CD8-positive, alpha-beta memory T cell (primary cell): Measurements from ENCODE around the gene MEIOSIN. TPM values are rescaled to one million over a fixed set of nuclear protein-coding genes. Genes with fewer than 3 reads are reported as not detected.

ENCODE experiments used
- CTCF ChIA-PET: fragments of 350-600 bp; sonication (Branson Sonifier 250); formaldehyde crosslinking; loops from one replicate; lab custom pipeline; 2021; ENCODE audit warnings: antibody characterized with exemption; lab: Charles Lee
- POLR2A ChIA-PET: fragments of 350-600 bp; sonication (Branson Sonifier 250); formaldehyde crosslinking; loops from one replicate; lab custom pipeline; 2021; ENCODE audit warnings: antibody characterized with exemption; lab: Charles Lee
- DNase-seq, 5 donors: peaks; one replicate each; pipeline versions ENCODE4 v3.0.0 to v3.0.0-alpha.2; 2020 to 2022; ENCODE audit warnings: mixed read lengths in 1 of 5
- H3K27ac ChIP-seq: one replicate; pipeline ENCODE4 v1.7.0; 2013; ENCODE audit warnings: low read depth, mild to moderate bottlenecking, low read length, moderate library complexity
- H3K27me3 ChIP-seq: 2 replicates; pipeline ENCODE4 v1.7.0; 2013; ENCODE audit warnings: low read length, mild to moderate bottlenecking; ENCODE audit not compliant: insufficient read depth, poor library complexity, severe bottlenecking
- H3K36me3 ChIP-seq: 2 replicates; pipeline ENCODE4 v1.7.0; 2013; ENCODE audit warnings: mild to moderate bottlenecking, low read length, moderate library complexity; ENCODE audit not compliant: insufficient read depth
- H3K4me1 ChIP-seq: 2 replicates; pipeline ENCODE4 v1.7.0; 2013; ENCODE audit warnings: mild to moderate bottlenecking, low read length, moderate library complexity; ENCODE audit not compliant: insufficient read depth
- H3K4me3 ChIP-seq: 2 replicates; pipeline ENCODE4 v1.7.0; 2013; ENCODE audit warnings: mild to moderate bottlenecking, low read length
- H3K9me3 ChIP-seq: 2 replicates; pipeline ENCODE4 v1.7.0; 2013; ENCODE audit warnings: mild to moderate bottlenecking, low read length
- H3K27ac Mint-ChIP-seq, 8 donors: one replicate each; pipeline ENCODE4 v1.8.0; 2020 to 2021; ENCODE audit warnings: mixed read lengths in 8 of 8, mild to moderate bottlenecking in 6 of 8, inconsistent platforms in 3 of 8, moderate library complexity in 3 of 8
- H3K27me3 Mint-ChIP-seq, 2 donors: one replicate each; pipeline ENCODE4 v1.8.0; 2020 to 2021; ENCODE audit warnings: mixed read lengths in 2 of 2, mild to moderate bottlenecking in 1 of 2, moderate library complexity in 1 of 2
- H3K36me3 Mint-ChIP-seq, 3 donors: one replicate each; pipeline ENCODE4 v1.8.0; 2020 to 2021; ENCODE audit warnings: mixed read lengths in 3 of 3, inconsistent platforms in 1 of 3, mild to moderate bottlenecking in 1 of 3
- H3K4me1 Mint-ChIP-seq, 3 donors: one replicate each; pipeline ENCODE4 v1.8.0; 2020 to 2021; ENCODE audit warnings: mixed read lengths in 3 of 3, inconsistent platforms in 1 of 3, mild to moderate bottlenecking in 1 of 3
- H3K4me3 Mint-ChIP-seq, 7 donors: one replicate each; pipeline ENCODE4 v1.8.0; 2020 to 2021; ENCODE audit warnings: mixed read lengths in 7 of 7, mild to moderate bottlenecking in 6 of 7, moderate library complexity in 4 of 7, inconsistent platforms in 2 of 7
- H3K9me3 Mint-ChIP-seq, 5 donors: one replicate each; pipeline ENCODE4 v1.8.0; 2020 to 2022; ENCODE audit warnings: mixed read lengths in 5 of 5, mild to moderate bottlenecking in 3 of 5, moderate library complexity in 2 of 5, inconsistent platforms in 1 of 5
- polyA plus RNA-seq: library from polyadenylated mRNA; unstranded; fragments of 300-500 nt; fragmentation: Illumina TruSeq; gene quantifications from one replicate; pipeline ENCODE4 v1.2.3, GENCODE V29; 2021
- total RNA-seq, 2 experiments: library from RNA; stranded (reverse); gene quantifications; one replicate each; pipeline ENCODE4 v1.2.3, GENCODE V29; 2021

The MEIOSIN gene
- total and polyA plus RNA-seq, 3 experiments from 2014 or later = not detected

GRCh38 chr19:45729800-45730290, 3.4 kb upstream of the MEIOSIN start:
- peaks cover 27% of the 10 kb centered on the region for H3K4me1 ChIP-seq
- H3K27ac Mint-ChIP-seq = peak overlapping the region; percentile 16 to 94 (median 88)
- POLR2A ChIA-PET = interaction anchor here (0.5 to 2.5 kb wide), 3 partner anchors 12 to 831 kb away, joined by 4 to 19 read pairs (median 6); partner anchors contain the start of genes QPCTL and SNRPD2
- H3K4me3 Mint-ChIP-seq = peak overlapping the region; percentile 82 to 99 (median 94)
- no peaks in the 10 kb centered on the region for H3K9me3 ChIP-seq
- no peak for DNase-seq
- no peaks in the 10 kb centered on the region for H3K27me3 ChIP-seq
- no peaks in the 10 kb centered on the region for H3K9me3 Mint-ChIP-seq
- H3K36me3 Mint-ChIP-seq = peaks cover 0 to 12% (median 1%) of the 10 kb centered on the region in 3 donors
- H3K27me3 Mint-ChIP-seq = peaks cover 0 to 1% of the 10 kb centered on the region in 2 donors
- H3K36me3 ChIP-seq = no peaks in the 10 kb centered on the region
- CTCF ChIA-PET = interaction anchor here (0.5 to 1.6 kb wide), 3 partner anchors 13 to 305 kb away, joined by 3 to 4 read pairs (median 4); no protein-coding TSS in a partner anchor
- peaks cover 23 to 38% (median 37%) of the 10 kb centered on the region in 3 donors for H3K4me1 Mint-ChIP-seq
- H3K4me3 ChIP-seq = peak overlapping the region; percentile 88
- H3K27ac ChIP-seq = peak overlapping the region; percentile 81

- Mint-ChIP-seq H3K36me3 (peaks cover 0 to 12% (median 1%) of the 10 kb centered on the region in 3 donors), H3K27me3 (peaks cover 0 to 1% of the 10 kb centered on the region in 2 donors), H3K27ac (peak within 1 kb of the TSS; percentile 16 to 99 (median 90)), H3K4me3 (peak within 1 kb of the TSS; percentile 82 to 99 (median 94)), H3K4me1 (peaks cover 23 to 38% (median 37%) of the 10 kb centered on the region in 3 donors), H3K9me3 (no peaks in the 10 kb centered on the region)
- Histone ChIP-seq H3K4me3 (peak within 1 kb of the TSS; percentile 88), H3K9me3 (no peaks in the 10 kb centered on the region), H3K4me1 (peaks cover 27% of the 10 kb centered on the region), H3K27me3 (no peaks in the 10 kb centered on the region), H3K27ac (peak within 1 kb of the TSS; percentile 81), H3K36me3 (no peaks in the 10 kb centered on the region)
- ChIA-PET POLR2A (interaction anchor here (0.5 to 2.5 kb wide), 8 partner anchors 13 to 1695 kb away, joined by 3 to 19 read pairs (median 4); partner anchors contain the start of genes QPCTL, SIX5 and SNRPD2), CTCF (interaction anchor here (0.7 to 1.6 kb wide), 8 partner anchors 13 to 815 kb away, joined by 3 to 4 read pairs (median 4); partner anchors contain the start of genes QPCTL and SNRPD2)
- DNase-seq = peak; percentile 85 to 94 (median 90)
Observed at GRCh38 chr19:45730368-45731288, 2.6 kb upstream of the MEIOSIN start, which contains the start of gene FBXO46. FBXO46 (minus strand) TSS chr19:45730896; CDS start chr19:45713495, 17,401 bp downstream.

GRCh38 chr19:45739498-45740439, 6.5 kb downstream of the MEIOSIN start:
- Histone ChIP-seq H3K36me3 (no peaks in the 10 kb centered on the region), H3K4me3 (no peak overlapping the region), H3K9me3 (no peaks in the 10 kb centered on the region), H3K4me1 (no peaks in the 10 kb centered on the region), H3K27me3 (no peaks in the 10 kb centered on the region), H3K27ac (peak overlapping the region; percentile 45)
- Mint-ChIP-seq H3K27ac (no peak overlapping the region), H3K4me3 (no peak overlapping the region), H3K27me3 (peaks cover 6 to 19% of the 10 kb centered on the region in 2 donors), H3K9me3 (no peaks in the 10 kb centered on the region), H3K4me1 (no peaks in the 10 kb centered on the region), H3K36me3 (no peaks in the 10 kb centered on the region)
- ChIA-PET POLR2A (no interaction called here), CTCF (no interaction called here)
- no peak for DNase-seq

GRCh38 chr19:45742969-45743368, 9.7 kb downstream of the MEIOSIN start:
- H3K4me1 Mint-ChIP-seq = no peaks in the 10 kb centered on the region
- no peak overlapping the region for H3K4me3 Mint-ChIP-seq
- no peak overlapping the region for H3K27ac Mint-ChIP-seq
- no peaks in the 10 kb centered on the region for H3K4me1 ChIP-seq
- no peaks in the 10 kb centered on the region for H3K36me3 Mint-ChIP-seq
- CTCF ChIA-PET = no interaction called here
- no peak overlapping the region for H3K4me3 ChIP-seq
- H3K36me3 ChIP-seq = no peaks in the 10 kb centered on the region
- no peaks in the 10 kb centered on the region for H3K9me3 Mint-ChIP-seq
- no peak overlapping the region for H3K27ac ChIP-seq
- POLR2A ChIA-PET = no interaction called here
- no peaks in the 10 kb centered on the region for H3K9me3 ChIP-seq
- no peak for DNase-seq
- H3K27me3 ChIP-seq = no peaks in the 10 kb centered on the region
- peaks cover 20 to 29% of the 10 kb centered on the region in 2 donors for H3K27me3 Mint-ChIP-seq

- Mint-ChIP-seq H3K27me3 (peaks cover 15 to 21% of the 10 kb centered on the region in 2 donors), H3K4me1 (no peaks in the 10 kb centered on the region), H3K36me3 (no peaks in the 10 kb centered on the region), H3K4me3 (no peak overlapping the region), H3K9me3 (no peaks in the 10 kb centered on the region), H3K27ac (no peak overlapping the region)
- Histone ChIP-seq H3K27me3 (no peaks in the 10 kb centered on the region), H3K4me1 (no peaks in the 10 kb centered on the region), H3K9me3 (no peaks in the 10 kb centered on the region), H3K36me3 (no peaks in the 10 kb centered on the region), H3K27ac (no peak overlapping the region), H3K4me3 (no peak overlapping the region)
- POLR2A ChIA-PET = no interaction called here
- no peak for DNase-seq
- CTCF ChIA-PET = no interaction called here
Observed at GRCh38 chr19:45745606-45746005, 12.4 kb downstream of the MEIOSIN start.

- H3K27me3 ChIP-seq = no peaks in the 10 kb centered on the region
- ChIA-PET CTCF (no interaction called here), POLR2A (no interaction called here)
- Mint-ChIP-seq H3K4me1 (no peaks in the 10 kb centered on the region), H3K27ac (no peak overlapping the region), H3K9me3 (no peaks in the 10 kb centered on the region), H3K36me3 (no peaks in the 10 kb centered on the region), H3K27me3 (peaks cover 15 to 21% of the 10 kb centered on the region in 2 donors), H3K4me3 (no peak overlapping the region)
- H3K4me1 ChIP-seq = no peaks in the 10 kb centered on the region
- DNase-seq = no peak
- H3K27ac ChIP-seq = no peak overlapping the region
- no peaks in the 10 kb centered on the region for H3K36me3 ChIP-seq
- no peak overlapping the region for H3K4me3 ChIP-seq
- H3K9me3 ChIP-seq = no peaks in the 10 kb centered on the region
Observed at GRCh38 chr19:45746866-45747265, 13.6 kb downstream of the MEIOSIN start.

GRCh38 chr19:45747513-45747912, 14.3 kb downstream of the MEIOSIN start:
- ChIA-PET POLR2A (no interaction called here), CTCF (no interaction called here)
- Histone ChIP-seq H3K4me1 (no peaks in the 10 kb centered on the region), H3K36me3 (no peaks in the 10 kb centered on the region), H3K9me3 (no peaks in the 10 kb centered on the region), H3K27ac (no peak overlapping the region), H3K4me3 (no peak overlapping the region), H3K27me3 (no peaks in the 10 kb centered on the region)
- Mint-ChIP-seq H3K4me3 (no peak overlapping the region), H3K9me3 (no peaks in the 10 kb centered on the region), H3K27me3 (peaks cover 15 to 18% of the 10 kb centered on the region in 2 donors), H3K4me1 (no peaks in the 10 kb centered on the region), H3K27ac (no peak overlapping the region), H3K36me3 (no peaks in the 10 kb centered on the region)
- DNase-seq = no peak
